Progenitor cell of endocrine pancreas (in vitro differentiated cells): Measurements from ENCODE around the gene OR14J1. TPM values are rescaled to one million over a fixed set of nuclear protein-coding genes. Genes with fewer than 3 reads are reported as not detected.

Experiments used
- DNase-seq: peaks from one replicate; pipeline ENCODE4 v3.0.0; 2021; ENCODE audit warnings: low spot score; ENCODE audit not compliant: unreplicated experiment
- H3K27ac Mint-ChIP-seq: 2 replicates; pipeline ENCODE4 v1.8.0; 2021; ENCODE audit warnings: mild to moderate bottlenecking, moderate library complexity, mixed read lengths
- H3K27me3 Mint-ChIP-seq: 2 replicates; pipeline ENCODE4 v1.8.0; 2021; ENCODE audit warnings: mixed read lengths
- H3K36me3 Mint-ChIP-seq: 2 replicates; pipeline ENCODE4 v1.8.0; 2022; ENCODE audit warnings: mixed read lengths; ENCODE audit not compliant: insufficient read depth
- H3K4me1 Mint-ChIP-seq: 2 replicates; pipeline ENCODE4 v1.8.0; 2021; ENCODE audit warnings: low read depth, mixed read lengths
- H3K4me3 Mint-ChIP-seq: 2 replicates; pipeline ENCODE4 v1.8.0; 2021; ENCODE audit warnings: low read depth, mild to moderate bottlenecking, moderate library complexity, mixed read lengths
- H3K9me3 Mint-ChIP-seq: 2 replicates; pipeline ENCODE4 v1.8.0; 2021; ENCODE audit warnings: low read depth, mixed read lengths
- long read RNA-seq: library from polyadenylated mRNA; unstranded; transcript quantifications from one replicate; pipeline ENCODE4 v2.0.0, GENCODE V29; 2020
- total RNA-seq: library from RNA; stranded (reverse); gene quantifications from 2 replicates; pipeline ENCODE4 v1.2.1, GENCODE V29; 2021
- TF ChIP-seq, protein P1 (sequence below): fragments of 200-600 bp; sonication (generic); IDR thresholded peaks from one replicate; pipeline ENCODE4 v1.5.0; 2021; ENCODE audit warnings: antibody characterized with exemption, mild to moderate bottlenecking; ENCODE audit not compliant: unreplicated experiment

The OR14J1 gene, protein sequence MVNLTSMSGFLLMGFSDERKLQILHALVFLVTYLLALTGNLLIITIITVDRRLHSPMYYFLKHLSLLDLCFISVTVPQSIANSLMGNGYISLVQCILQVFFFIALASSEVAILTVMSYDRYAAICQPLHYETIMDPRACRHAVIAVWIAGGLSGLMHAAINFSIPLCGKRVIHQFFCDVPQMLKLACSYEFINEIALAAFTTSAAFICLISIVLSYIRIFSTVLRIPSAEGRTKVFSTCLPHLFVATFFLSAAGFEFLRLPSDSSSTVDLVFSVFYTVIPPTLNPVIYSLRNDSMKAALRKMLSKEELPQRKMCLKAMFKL
- not detected in 2 replicates for total RNA-seq
- long read RNA-seq: 0 reads

DNA sequence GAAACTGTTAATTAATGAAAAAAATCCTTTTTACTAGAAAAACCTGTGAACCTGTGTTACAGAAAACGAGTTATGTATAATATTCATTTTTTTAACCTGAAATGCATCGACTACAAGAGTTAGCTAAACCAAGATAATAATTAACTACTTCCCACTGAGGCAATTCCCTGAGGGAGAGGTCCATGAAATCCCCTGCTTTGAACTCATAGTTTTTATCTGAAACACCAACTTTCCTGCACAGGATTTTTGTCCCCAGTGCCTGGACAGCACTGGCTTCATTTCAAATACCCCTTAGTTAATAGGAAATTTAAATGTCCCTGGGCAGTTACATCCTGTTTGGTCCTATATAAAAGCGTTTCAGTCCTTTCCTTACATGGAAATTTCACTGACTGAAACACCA lies at the start of gene OR14J1:
OR14J1 (plus strand) TSS at position 386 of the 400 bp plus-strand sequence. CDS start 4,989 bp downstream, outside the sequence.
- Mint-ChIP-seq H3K36me3 (no peaks in the 10 kb centered on the region), H3K27ac (no peak within 1 kb of the TSS), H3K4me3 (no peak within 1 kb of the TSS), H3K4me1 (no peaks in the 10 kb centered on the region), H3K27me3 (no peaks in the 10 kb centered on the region), H3K9me3 (no peaks in the 10 kb centered on the region)
- no peak for DNase-seq
- TF ChIP-seq, protein P1, sequence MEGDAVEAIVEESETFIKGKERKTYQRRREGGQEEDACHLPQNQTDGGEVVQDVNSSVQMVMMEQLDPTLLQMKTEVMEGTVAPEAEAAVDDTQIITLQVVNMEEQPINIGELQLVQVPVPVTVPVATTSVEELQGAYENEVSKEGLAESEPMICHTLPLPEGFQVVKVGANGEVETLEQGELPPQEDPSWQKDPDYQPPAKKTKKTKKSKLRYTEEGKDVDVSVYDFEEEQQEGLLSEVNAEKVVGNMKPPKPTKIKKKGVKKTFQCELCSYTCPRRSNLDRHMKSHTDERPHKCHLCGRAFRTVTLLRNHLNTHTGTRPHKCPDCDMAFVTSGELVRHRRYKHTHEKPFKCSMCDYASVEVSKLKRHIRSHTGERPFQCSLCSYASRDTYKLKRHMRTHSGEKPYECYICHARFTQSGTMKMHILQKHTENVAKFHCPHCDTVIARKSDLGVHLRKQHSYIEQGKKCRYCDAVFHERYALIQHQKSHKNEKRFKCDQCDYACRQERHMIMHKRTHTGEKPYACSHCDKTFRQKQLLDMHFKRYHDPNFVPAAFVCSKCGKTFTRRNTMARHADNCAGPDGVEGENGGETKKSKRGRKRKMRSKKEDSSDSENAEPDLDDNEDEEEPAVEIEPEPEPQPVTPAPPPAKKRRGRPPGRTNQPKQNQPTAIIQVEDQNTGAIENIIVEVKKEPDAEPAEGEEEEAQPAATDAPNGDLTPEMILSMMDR: no peak

- no peaks in the 10 kb centered on the region for H3K36me3 Mint-ChIP-seq
- DNase-seq: no peak
- TF ChIP-seq, protein P1: no peak
- no peak overlapping the region for H3K4me3 Mint-ChIP-seq
- H3K27ac Mint-ChIP-seq: no peak overlapping the region
- peaks cover 38% of the 10 kb centered on the region for H3K9me3 Mint-ChIP-seq
- no peaks in the 10 kb centered on the region for H3K4me1 Mint-ChIP-seq
- peaks cover 12% of the 10 kb centered on the region for H3K27me3 Mint-ChIP-seq
Observed at GRCh38 chr6:29251736-29252135, 49.8 kb upstream of the OR14J1 start.

DNA sequence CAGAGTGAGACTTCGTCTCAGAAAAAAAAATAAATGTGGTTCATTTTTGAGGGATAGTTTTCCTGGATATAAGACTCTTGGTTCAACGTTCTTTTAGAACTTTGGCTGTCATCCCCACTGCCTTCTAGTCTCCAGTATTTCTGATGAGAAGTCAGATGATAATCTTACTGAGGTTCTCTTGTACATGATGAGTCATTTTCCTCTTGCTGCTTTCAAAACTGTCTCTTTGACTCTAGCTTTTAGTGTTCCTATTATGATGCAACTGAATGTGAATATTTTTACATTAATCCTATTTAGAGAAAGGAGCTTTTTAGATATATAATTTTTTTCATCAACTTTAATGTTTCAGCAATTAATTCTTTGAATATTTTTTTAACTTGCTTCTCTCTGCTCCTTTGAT lies 46.0 kb upstream of the OR14J1 start:
- no peaks in the 10 kb centered on the region for H3K27me3 Mint-ChIP-seq
- peaks cover 7% of the 10 kb centered on the region for H3K4me1 Mint-ChIP-seq

GRCh38 chr6:29259721-29260120 lies 41.8 kb upstream of the OR14J1 start:
- H3K36me3 Mint-ChIP-seq: no peaks in the 10 kb centered on the region
- H3K4me1 Mint-ChIP-seq: peaks cover 15% of the 10 kb centered on the region
- H3K4me3 Mint-ChIP-seq: no peak overlapping the region
- H3K27ac Mint-ChIP-seq: no peak overlapping the region
- no peak for DNase-seq
- TF ChIP-seq, protein P1: no peak
- peaks cover 9% of the 10 kb centered on the region for H3K9me3 Mint-ChIP-seq
- no peaks in the 10 kb centered on the region for H3K27me3 Mint-ChIP-seq

More for the DNA sequence above, 46.0 kb upstream of the OR14J1 start:
- H3K9me3 Mint-ChIP-seq: peaks cover 38% of the 10 kb centered on the region
- H3K36me3 Mint-ChIP-seq: no peaks in the 10 kb centered on the region
- no peak for DNase-seq
- H3K4me3 Mint-ChIP-seq: no peak overlapping the region
- TF ChIP-seq, protein P1: no peak
- H3K27ac Mint-ChIP-seq: no peak overlapping the region

GRCh38 chr6:29263001-29263400 lies 38.5 kb upstream of the OR14J1 start:
- Mint-ChIP-seq H3K4me3 (no peak overlapping the region), H3K27ac (no peak overlapping the region), H3K36me3 (no peaks in the 10 kb centered on the region), H3K9me3 (peaks cover 5% of the 10 kb centered on the region), H3K4me1 (peaks cover 15% of the 10 kb centered on the region), H3K27me3 (no peaks in the 10 kb centered on the region)
- no peak for DNase-seq
- TF ChIP-seq, protein P1: no peak
